Stimulated activated CD4-positive, alpha-beta T cell treated with anti-CD3 and anti-CD28 coated beads, Interleukin-12 subunit alpha, Interleukin-12 subunit beta, amount 100 ng/mL, for 4 hours (primary cell): ENCODE results near the gene SLC5A7.

Source experiments
- DNase-seq: peaks from one replicate; pipeline ENCODE4 v3.0.0-alpha.2; 2020

The SLC5A7 gene

GRCh38 chr2:107986278-107987217 lies at the start of gene SLC5A7:
Gene SLC5A7 (plus strand): TSS chr2:107986524. CDS start chr2:107988156, 1,632 bp downstream.
- no peak for DNase-seq

- DNase-seq, result no peak
Observed at GRCh38 chr2:107961395-107961794, 24.9 kb upstream of the SLC5A7 start.

- no peak for DNase-seq
Observed at GRCh38 chr2:107964185-107964584, 22.1 kb upstream of the SLC5A7 start.

GRCh38 chr2:107984707-107985106 lies 1.6 kb upstream of the SLC5A7 start:
- DNase-seq, result no peak

- no peak for DNase-seq
Observed at GRCh38 chr2:107988108-107988507, 1.8 kb downstream of the SLC5A7 start.

GRCh38 chr2:107989445-107989844 lies 3.1 kb downstream of the SLC5A7 start:
- DNase-seq, result no peak

GRCh38 chr2:107990718-107991117 lies 4.4 kb downstream of the SLC5A7 start:
- DNase-seq, result no peak

- no peak for DNase-seq
Observed at GRCh38 chr2:107992069-107992468, 5.7 kb downstream of the SLC5A7 start.

- no peak for DNase-seq
Observed at GRCh38 chr2:107999158-107999557, 12.8 kb downstream of the SLC5A7 start.

GRCh38 chr2:108010912-108011591 lies 24.7 kb downstream of the SLC5A7 start:
- no peak for DNase-seq

- no peak for DNase-seq
Observed at GRCh38 chr2:108013305-108013704, 27.0 kb downstream of the SLC5A7 start.

GRCh38 chr2:108022628-108023027 lies 36.3 kb downstream of the SLC5A7 start:
- DNase-seq, result no peak

GRCh38 chr2:108023776-108024175 lies 37.5 kb downstream of the SLC5A7 start:
- no peak for DNase-seq

GRCh38 chr2:108026092-108026794 lies 39.9 kb downstream of the SLC5A7 start:
- no peak for DNase-seq

GRCh38 chr2:108029496-108029895 lies 43.2 kb downstream of the SLC5A7 start:
- DNase-seq, result no peak

- DNase-seq, result no peak
Observed at GRCh38 chr2:108029912-108030311, 43.6 kb downstream of the SLC5A7 start.

- no peak for DNase-seq
Observed at GRCh38 chr2:108031471-108031941, 45.2 kb downstream of the SLC5A7 start.

GRCh38 chr2:108034843-108035242 lies 48.5 kb downstream of the SLC5A7 start:
- DNase-seq, result no peak

- DNase-seq, result no peak
Observed at GRCh38 chr2:108048752-108049151, 62.4 kb downstream of the SLC5A7 start.

- DNase-seq, result no peak
Observed at GRCh38 chr2:108058576-108059137, 72.3 kb downstream of the SLC5A7 start.

- DNase-seq, result no peak
Observed at GRCh38 chr2:108061439-108062042, 75.2 kb downstream of the SLC5A7 start.
